Jurkat, Clone E6-1 (cell line): Measurements from ENCODE around the gene C8B.
A peak's percentile ranks its signal among the peaks of the same experiment; 100 is the strongest.

ENCODE experiments used
- DNase-seq: peaks from one replicate; pipeline ENCODE4 v3.0.0-alpha.2; 2011; ENCODE audit warnings: low read depth, low spot score
- H3K4me3 ChIP-seq: 2 replicates; pipeline ENCODE4 v1.5.1; 2011; ENCODE audit warnings: mild to moderate bottlenecking, low read length, control low read depth, moderate library complexity

The C8B gene

GRCh38 chr1:56910441-56910985 is 55.3 kb downstream of the C8B start:
- no peak for DNase-seq
- no peak overlapping the region for H3K4me3 ChIP-seq

GRCh38 chr1:56908619-56909221 is 57.1 kb downstream of the C8B start:
- no peak for DNase-seq
- H3K4me3 ChIP-seq, result no peak overlapping the region

GRCh38 chr1:56905667-56906066 is 60.1 kb downstream of the C8B start:
- H3K4me3 ChIP-seq, result no peak overlapping the region
- no peak for DNase-seq

- no peak overlapping the region for H3K4me3 ChIP-seq
- DNase-seq, result no peak
These were observed 61.0 kb downstream of the C8B start for GRCh38 chr1:56904663-56905397.

DNA sequence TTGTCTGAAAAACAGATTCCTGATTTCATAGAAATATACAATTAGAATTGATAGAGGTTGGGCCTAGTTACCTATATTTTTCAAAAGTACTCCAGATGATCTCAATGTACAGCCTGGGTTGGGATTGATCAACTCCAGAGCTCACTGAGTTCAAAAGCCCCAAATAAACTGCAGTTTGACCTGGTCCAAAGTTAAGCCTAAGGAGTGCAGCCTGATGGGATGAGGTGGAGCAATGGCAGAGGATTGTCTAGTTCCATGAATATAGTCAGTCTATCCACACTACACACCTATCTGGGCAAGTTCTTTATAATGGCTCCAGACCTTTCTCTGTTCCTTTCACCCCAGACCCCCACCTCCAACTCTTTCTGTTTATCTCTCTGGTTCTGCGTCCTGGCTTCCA is 62.0 kb downstream of the C8B start:
- no peak overlapping the region for H3K4me3 ChIP-seq
- DNase-seq, result no peak

GRCh38 chr1:56901716-56902115 is 64.1 kb downstream of the C8B start:
- no peak overlapping the region for H3K4me3 ChIP-seq
- no peak for DNase-seq

- DNase-seq, result no peak
- H3K4me3 ChIP-seq, result no peak overlapping the region
These were observed 66.9 kb downstream of the C8B start for GRCh38 chr1:56898879-56899278.

GRCh38 chr1:56898005-56898373 is 67.8 kb downstream of the C8B start:
- DNase-seq, result no peak
- H3K4me3 ChIP-seq, result no peak overlapping the region

- no peak for DNase-seq
These were observed 68.4 kb downstream of the C8B start for GRCh38 chr1:56897150-56898004.

DNA sequence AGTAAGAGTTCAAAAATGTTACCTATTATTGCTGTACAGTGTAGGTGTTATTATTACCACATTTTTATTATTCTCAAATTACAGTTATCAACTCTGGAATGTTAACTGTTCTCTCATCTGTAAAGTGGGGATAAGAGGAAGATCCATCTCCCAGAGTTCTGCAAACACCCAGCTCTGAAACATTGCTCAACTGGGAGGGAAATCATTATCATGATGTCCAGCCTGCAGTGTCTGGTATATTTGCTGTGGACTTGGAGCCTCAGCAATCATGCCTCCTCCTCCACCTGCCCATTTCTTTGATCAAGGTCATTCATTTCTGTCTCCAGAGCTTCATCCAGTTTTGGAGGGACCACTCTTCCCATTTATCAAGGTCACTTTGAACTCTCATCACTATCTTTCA is 71.8 kb downstream of the C8B start:
- no peak for DNase-seq
- H3K4me3 ChIP-seq, result no peak overlapping the region

More at GRCh38 chr1:56897150-56898004, 68.4 kb downstream of the C8B start:
- H3K4me3 ChIP-seq, result no peak overlapping the region

- DNase-seq, result no peak
- H3K4me3 ChIP-seq, result no peak overlapping the region
These were observed 75.6 kb downstream of the C8B start for GRCh38 chr1:56890229-56890628.

GRCh38 chr1:56881417-56881816 is 84.4 kb downstream of the C8B start:
- H3K4me3 ChIP-seq, result no peak overlapping the region
- DNase-seq, result peak; percentile 87

DNA sequence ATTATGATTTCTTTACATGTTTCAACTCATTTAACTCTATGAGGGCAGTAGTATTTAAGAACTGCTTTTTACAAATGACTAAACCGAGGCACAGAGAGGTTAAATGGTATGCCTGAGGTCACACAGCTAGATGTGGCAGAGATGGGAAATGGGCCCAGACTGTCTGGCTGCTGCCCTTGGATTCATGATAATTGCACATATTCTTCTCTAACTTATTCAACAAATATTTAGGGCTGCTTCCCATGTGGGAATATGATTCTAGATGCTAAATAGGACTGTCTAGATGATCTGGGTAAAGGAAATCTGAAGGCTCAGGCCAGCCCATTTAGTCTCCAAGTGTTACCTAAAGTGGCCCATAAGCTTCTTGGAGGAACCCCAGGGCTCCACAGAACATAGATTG is 85.0 kb downstream of the C8B start:
- DNase-seq, result no peak
- H3K4me3 ChIP-seq, result no peak overlapping the region
